Activated CD4-positive, alpha-beta T cell treated with anti-CD3 and anti-CD28 coated beads, Interleukin-2, amount 50 U/mL, for 48 hours (primary cell): ENCODE measurements around the gene SLC6A13.
"Not testable (repeated sequence)": the region's sequence is repeated elsewhere in the genome, so short reads cannot be mapped to it uniquely, and the experiment has no call there.

ENCODE experiments used
- DNase-seq, 2 experiments: peaks; one replicate each; pipeline ENCODE4 v3.0.0-alpha.2; 2020

The SLC6A13 gene

DNA sequence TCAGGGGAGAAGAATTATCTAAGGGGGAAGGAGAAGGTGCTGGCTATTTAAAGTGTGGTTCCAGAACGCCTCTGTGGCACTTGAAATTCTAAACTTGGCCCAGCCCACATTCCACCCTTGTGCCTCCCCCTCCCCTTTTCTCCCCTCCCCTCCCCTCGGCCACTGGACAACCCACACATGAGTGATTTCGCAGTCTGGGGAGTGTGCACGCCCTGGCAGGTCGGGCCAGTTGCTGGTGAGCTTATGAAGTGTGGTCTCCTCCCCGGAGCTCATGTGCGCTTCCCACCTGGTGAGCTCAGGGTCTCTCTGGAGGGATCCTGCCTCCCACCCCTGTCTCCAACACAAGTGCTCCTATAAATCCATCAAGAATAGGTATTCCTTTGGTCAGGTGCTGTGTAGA, at the start of gene SLC6A13:
SLC6A13 (minus strand) TSS at position 20 of the 400 bp plus-strand sequence. CDS start 2,784 bp downstream, outside the sequence.
- DNase-seq = no peak

DNA sequence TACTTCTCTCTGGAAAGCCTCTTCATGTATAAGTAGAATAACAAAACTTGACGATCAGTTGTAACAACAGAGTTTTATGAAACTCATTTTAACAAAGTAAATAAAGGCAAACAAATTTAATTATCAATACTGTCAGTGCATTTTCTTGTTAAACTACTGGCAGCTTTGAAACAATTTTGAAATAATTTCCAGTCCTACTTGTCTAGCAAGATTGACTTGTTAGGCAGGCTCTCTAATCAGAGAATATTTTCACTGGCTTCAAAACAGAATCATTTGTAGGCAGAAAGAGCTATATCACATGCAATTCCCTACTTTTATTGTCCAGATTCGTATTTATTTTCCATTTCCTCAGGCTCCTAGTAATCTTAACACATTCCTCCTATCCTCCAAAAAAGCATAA, 45.9 kb upstream of the SLC6A13 start:
- no peak for DNase-seq

DNA sequence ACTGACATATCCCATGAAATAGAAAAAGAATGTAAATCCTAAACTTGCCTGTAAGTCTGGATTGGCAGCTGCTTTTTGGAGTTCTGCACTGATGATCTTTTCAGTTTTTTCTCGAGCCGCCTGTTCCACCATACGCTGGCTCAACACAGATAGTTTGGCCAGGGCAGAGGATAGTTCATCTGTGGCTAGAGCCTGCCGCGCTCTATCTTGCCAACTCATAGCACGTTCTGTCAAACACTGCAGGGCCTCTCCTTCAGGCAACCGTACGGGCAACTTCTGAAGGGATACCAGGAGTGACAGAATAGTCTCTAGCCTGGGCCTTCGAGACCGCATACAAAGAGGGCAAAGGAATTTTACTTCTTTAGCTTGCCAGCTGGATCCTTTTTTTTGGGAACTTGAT, 44.8 kb upstream of the SLC6A13 start:
- no peak for DNase-seq

DNA sequence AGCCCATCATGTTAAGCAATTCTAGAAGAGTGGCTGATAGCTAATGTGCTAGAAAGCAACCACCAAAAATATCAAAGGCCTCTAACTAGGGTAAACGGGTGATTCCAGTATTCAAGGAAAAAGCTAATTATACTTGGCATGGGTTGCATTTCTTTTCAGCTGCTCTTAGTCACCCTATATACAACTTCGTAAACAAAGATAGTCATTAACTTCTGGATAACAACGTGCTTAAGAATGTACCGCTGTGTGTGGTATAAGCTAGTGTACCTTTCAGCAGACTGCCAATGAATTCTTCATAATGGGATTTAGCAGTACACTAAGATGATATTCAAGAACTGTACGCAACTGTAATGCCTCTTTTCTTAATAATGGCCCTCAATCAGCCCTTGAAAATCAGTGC, 42.2 kb upstream of the SLC6A13 start:
- DNase-seq = no peak

DNA sequence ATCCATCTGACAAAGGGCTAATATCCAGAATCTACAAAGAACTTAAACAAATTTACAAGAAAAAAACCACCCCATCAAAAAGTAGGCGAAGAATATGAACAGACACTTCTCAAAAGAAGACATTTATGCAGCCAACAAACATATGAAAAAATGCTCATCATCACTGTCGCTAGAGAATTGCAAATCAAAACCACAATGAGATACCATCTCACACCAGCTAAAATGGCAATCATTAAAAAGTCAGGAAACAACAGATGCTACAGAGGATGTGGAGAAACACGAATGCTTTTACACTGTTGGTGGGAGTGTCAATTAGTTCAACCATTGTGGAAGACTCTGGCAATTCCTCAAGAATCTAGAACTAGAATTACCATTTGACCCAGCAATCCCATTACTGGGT, 40.1 kb upstream of the SLC6A13 start:
- DNase-seq = not testable (repeated sequence)

DNA sequence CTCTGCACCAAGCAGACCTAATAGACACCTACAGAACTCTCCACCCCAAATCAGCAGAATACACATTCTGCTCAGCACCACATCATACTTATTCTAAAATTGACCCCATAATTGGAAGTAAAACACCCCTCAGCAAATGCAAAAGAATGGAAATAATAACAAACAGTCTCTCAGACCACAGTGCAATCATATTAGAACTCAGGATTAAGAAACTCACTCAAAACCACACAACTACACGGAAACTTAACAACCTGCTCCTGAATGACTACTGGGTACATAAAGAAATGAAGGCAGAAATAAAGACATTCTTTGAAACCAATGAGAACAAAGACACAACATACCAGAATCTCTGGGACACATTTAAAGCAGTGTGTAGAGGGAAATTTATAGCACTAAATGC, 37.5 kb upstream of the SLC6A13 start:
- DNase-seq = not testable (repeated sequence)

DNA sequence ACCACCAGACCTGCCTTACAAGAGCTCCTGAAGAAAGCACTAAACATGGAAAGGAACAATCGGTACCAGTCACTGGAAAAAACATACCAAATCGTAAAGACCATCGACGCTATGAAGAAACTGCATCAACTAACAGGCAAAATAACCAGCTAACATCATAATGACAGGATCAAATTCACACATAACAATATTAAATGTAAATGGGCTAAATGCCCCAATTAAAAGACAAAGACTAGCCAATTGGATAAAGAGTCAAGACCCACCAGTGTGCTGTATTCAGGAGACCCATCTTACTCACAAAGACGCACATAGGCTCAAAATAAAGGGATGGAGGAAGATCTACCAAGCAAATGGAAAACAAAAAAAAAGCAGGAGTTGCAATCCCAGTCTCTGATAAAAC, 36.9 kb upstream of the SLC6A13 start:
- DNase-seq = not testable (repeated sequence)

DNA sequence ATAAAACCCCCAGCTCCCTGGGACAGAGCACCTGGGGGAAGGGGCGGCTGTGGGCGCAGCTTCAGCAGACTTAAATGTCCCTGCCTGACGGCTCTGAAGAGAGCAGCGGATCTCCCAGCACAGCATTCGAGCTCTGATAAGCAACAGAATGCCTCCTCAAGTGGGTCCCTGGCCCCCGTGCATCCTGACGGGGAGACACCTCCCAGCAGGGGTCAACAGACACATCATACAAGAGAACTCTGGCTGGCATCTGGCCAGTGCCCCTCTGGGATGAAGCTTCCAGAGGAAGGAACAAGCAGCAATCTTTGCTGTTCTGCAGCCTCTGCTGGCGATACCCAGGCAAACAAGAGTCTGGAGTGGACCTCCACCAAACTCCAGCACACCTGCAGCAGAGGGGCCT, 35.4 kb upstream of the SLC6A13 start:
- DNase-seq = not testable (repeated sequence)

DNA sequence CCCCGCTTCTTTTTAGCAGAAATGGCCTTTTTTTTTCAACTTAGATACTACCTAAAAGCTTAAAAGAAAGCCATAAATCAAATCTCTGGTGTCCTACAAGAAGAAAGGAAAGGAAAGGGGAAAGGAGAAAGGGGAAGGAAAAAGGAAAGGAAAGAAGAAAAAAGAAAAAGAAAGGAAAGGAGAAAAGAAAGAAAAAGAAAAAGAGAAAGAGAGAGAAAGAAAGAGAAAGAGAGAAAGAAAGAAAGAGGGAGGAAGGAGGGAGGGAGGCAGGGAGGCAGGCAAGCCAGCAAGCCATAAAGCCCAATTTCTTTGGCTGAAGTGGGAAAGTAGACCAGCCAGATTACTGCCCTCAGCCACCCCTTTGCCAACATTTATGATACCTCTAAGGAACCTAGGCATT, 32.5 kb upstream of the SLC6A13 start:
- DNase-seq = no peak

DNA sequence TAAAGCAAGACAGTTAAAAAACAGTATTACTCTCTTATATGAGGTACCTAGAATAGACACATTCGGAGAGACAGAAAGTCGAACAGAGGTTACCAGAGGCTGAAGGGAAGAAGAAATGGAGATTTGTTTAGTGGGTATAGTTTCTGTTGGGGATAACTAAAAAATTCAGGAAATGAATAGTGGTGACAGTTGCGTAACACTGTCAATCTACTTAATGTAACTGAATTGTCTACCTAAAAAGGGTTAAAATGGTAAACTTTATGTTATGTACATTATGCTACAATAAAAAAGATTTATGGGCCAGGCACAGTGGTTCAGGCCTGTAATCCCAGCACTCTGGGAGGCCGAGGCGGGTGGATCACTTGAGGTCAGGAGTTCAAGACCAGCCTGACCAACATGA, 30.6 kb upstream of the SLC6A13 start:
- no peak for DNase-seq

DNA sequence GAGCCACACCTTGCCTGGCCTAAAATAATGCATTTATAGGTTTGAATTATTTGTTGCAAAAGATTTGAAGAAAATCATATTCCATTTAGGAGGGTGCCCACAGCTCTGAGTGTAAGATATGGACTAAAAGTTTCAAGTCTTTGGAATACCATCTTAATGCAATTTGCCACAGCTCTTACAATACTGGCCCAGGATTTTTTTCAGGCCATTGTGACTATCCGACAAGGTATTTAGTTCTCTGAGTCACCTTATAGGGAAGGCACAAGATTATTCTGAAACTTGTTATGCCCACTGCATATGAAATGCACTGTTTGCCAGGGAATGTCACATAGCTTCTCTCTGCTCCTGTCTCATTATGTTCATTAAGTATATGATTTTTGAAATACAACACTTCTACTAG, 29.6 kb upstream of the SLC6A13 start:
- DNase-seq = no peak

DNA sequence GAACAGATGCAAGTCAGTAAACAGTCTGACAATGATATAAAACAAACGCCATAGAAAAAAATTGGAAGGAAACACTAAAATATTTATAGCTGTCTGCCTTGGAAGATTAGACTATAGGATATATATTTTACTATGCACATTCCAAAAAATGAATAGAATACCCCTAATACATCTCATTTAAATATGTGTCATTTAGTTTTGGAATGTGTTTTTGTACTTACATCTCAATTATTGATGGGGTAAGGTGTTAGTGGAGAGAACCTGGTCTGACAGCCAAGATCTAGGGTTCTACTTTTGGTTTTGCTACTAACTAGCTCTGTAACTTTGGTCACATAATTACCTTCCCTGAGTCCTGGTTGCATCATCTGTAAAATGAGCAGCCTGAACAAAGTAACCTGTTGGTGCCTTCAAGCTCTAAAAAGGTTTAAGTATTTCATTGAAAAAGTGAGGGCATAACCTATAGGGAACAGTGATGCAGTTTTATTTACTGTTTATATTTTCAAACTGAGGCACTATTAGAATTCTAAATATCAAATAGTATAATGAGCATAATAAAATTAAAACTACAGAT, 28.6 kb upstream of the SLC6A13 start:
- DNase-seq = no peak

DNA sequence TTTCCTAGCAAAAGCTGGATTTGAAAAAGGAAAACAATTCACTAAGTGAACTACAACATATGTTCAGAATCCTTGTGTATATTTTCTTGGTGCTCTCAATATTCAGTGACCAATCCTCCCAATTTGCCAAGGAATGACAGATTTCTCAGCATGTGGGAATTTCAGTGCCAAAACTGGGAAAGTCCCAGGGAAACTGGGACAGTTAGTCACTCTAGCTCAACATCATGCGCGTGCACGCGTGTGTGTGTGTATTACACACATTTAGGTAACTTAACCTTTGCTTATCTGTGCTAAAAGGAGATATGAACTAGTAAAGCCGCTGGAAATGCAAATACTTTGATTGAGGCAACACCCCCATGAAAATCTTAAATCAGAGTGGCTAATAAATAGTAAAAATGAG, 26.1 kb upstream of the SLC6A13 start:
- no peak for DNase-seq

DNA sequence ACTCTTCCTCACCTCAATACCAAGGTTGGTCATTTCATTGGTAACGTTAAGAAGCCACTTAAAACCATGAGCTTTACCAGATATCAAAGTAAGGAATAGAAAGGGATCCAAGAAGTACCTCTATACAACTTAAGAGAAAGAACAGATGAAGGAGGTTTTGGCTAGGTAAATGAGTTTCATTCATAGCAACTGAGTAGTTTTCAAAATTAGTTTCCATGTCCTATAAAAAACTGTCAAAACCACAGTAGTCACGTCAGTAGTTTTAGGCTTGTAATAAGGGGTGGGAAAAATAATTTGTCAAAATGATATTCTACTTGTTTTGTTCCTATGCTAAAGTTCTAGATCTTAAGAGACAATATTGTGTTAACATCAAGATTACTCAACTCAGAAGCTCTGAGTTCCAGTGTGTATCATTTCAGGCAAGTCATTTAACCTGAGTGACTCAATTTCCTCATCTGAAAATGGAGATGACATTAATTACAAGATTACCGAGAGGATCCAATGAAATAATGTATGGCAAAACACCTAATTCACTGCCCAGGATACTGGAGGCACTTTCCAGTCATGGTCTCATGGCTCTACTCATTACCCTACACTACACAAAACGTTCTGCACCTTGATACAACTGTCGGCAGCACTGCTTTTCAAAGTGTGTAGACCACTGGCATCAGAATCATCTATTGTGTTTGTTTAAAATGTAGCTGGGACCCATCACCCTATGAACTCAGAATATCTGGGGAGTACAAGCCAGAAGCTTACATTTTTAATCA, 24.1 kb upstream of the SLC6A13 start:
- no peak for DNase-seq

DNA sequence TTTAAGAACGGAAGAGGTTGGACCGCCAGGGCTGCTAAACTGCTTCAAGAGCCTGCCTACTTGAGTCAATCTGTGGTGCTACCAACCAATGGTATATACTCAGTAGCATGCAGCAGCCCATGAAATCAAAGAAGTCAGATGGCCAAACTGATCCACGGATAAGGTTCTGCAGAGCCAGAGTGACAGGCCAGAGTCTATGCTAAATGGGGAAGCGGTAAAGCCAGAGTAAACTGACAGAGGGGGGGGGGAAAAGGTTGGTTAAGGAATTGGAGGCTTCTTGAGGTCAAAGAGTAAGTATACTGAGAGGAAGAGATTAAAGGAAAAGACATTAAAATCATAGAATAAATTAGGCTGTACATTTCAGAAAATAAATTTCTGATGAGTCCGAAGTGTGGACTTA, 15.4 kb upstream of the SLC6A13 start:
- DNase-seq = no peak

DNA sequence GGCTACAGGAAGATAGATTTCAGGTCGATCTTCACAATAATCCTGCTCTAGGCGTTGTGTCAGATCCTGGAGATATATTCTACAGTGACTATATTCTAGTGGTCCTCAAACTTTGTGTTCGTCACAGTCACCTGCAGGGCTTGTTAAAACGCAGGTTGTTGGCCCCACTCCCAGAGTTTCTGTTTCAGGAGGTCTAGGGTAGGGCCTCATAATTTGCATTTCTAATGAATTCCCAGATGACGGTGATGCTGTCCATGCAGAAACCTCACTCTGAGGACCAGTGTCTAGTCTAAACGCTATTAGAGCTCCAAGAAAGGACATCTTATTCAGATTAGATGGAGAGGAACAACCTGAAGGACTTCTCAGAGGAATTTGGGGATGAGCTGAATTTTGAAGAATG, 13.2 kb upstream of the SLC6A13 start:
- DNase-seq = no peak

DNA sequence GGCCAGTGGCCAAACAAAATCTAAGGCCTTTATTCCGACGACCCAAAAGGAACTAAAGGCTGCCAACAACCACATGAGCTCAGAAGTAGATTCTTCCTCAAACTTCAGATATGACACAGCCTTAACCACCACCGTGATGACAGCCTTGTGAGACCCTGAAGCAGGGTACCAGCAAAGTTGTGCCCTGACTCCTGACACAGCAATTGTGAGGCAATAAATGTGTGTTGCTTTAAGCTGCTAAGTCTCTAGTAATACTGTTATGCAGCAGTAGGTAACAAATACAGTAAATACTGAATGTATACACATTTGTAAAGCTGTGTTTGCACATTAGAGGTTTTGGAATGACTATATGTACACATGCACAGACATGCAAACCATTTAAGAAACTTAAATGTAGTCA, 10.7 kb upstream of the SLC6A13 start:
- DNase-seq = no peak

DNA sequence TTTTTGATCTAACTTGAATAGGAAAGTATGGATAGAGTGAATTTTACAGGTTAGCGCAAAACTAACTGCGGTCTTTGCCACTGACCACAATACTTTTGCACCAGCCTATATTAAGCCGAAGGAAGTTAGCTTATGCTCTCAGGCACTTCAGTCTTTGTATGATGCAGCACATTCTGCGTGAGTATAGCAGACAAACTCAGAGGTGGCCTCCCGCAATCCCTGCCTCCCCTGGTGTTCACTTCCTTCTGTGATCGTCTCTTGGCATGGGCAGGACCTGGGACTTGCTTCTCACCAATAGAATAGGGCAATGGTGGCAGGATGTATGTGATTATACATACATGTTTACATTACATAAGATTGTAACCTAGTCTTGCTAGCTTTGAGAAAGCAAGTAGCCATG, 10.3 kb upstream of the SLC6A13 start:
- no peak for DNase-seq

DNA sequence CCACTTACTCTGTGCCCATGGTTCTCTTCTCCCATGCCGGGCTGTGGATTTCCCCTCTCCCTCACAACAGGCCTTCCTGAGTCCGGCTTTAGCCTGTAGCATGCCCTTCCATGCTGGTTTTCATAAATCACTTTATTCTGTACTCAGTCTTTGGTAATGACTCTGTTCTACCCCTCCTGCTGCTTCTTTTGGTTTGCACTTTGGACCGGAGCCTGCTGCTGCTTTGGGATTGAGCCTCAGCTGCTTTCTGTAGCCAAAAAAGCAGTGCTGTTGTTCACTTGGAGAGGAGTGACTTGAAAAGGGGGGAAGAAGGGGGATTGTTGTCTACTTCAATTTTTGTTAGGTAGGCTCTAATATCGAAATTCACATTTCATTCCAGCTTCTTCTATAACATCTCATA, 8.5 kb upstream of the SLC6A13 start:
- no peak for DNase-seq

DNA sequence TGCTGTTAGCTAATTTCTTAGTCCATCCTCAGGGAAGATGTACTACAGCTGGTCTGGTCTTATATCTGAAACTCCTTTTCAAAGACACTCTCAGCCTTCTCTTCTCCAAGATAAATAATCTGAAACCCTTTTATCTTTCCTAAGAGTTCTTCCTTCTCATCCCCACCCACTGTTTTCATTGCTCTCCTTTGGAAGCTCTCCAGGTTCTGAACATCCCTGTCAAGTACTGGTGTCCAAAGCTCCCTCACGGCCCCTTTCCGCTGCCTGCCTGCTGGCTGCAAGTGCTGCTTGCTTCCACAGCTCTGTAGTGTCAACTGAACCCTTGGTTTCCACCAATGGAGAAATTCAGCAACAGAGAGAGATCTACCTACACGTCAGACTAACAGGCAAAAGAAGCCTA, 6.6 kb upstream of the SLC6A13 start:
- no peak for DNase-seq

DNA sequence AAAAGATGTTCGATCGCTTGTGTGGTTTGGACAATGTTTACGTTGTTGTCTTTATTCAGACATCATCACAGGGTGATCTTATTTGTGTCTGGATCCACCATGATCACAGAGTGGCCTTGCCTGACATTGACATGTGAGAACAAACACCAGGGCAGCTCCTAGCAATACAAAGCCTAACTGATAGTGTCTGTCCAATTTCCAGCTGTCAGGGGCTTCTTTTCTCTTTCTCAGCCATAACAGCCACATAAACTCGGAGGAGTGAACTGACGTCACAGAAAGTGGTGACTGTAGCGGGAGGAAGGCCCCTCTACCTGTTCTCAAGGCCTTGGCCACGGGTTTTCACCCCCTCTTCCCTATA, 5.8 kb upstream of the SLC6A13 start:
- no peak for DNase-seq

DNA sequence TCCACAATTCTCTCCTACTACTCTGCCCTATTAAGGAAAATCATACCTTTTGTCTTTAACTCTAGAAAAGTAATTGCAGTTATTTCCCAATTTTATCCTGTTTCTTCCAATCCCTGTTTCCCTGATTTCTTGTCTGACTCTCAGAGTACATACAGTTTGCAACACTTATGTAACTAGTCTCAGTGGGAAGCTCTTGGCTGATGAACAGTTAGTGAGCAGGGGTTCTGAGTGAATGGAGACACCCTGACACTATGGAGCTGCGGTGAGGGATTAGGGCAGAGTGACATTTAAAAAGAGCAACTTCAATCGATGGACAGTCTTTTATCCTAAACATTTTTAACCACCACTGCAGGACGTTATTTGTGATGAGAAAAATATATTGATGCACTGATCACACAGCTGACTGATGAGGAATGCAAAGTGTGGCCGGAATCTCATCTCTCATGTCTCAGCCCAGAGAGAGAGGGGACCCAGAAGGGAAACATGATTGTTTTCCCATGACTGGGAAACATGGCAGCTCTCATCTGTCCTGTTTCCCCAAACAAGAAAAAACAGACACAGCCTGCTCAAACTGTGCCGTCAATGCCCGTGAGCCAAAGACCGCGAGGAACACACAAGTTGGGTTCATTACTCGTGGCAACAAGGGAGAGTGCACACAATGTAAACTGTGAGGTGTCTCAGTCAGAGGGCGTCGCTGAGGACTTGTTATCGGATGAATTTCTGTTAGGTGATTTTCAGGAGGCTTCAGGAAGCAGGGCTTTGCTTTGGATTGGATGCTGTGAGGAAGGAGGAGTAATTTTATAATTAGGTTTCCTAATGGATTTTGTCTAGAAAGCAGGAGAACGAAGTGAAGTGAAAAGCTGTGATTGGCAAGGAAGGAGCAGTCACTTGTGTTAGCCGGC, 5.2 kb upstream of the SLC6A13 start:
- DNase-seq = no peak

DNA sequence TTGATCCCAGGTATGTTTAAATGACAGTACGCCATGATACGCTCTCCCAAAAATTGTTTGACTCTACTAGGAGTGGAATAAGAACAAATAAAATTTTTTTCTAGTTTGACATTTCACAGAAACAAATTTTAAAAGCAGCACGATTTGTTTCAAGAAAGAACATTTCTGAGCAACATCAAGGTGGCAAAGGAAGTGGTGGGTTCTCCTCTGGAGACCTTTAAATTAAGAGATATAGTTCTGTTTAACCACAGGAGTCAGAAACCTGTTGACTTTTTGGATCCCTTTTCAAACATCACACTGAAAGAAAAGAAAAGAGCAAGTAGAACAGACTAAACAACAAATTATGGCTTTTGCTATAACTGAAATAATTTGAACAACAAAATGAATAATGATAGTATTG, 2.5 kb upstream of the SLC6A13 start:
- DNase-seq = no peak

DNA sequence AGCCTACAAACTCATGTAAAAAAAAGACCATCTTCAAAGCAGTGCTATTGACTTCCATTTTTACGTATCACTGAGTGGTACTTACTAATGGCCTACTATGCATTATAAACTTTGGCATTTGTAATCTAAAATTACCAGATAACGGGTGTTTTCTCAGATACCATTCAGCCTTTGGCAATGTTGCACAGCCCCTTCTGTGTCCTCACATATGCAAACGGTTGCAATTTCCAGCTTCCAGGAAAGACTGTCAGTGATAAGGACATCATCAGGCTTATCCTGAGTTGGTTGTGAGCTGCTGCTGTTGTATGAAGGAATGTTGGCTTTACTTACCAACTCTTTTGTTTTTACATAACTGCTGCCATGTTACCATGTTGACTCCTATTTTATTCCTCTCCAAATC, 1.6 kb upstream of the SLC6A13 start:
- no peak for DNase-seq
